HG02973 (cell line): Measurements from ENCODE around the gene GPR150.

Experiments
- ATAC-seq: cut with Tn5 transposase; IDR thresholded peaks from one replicate; pipeline ENCODE4 v1.9.1; 2021; ENCODE audit warnings: moderate library complexity; ENCODE audit not compliant: unreplicated experiment

The GPR150 gene

GRCh38 chr5:95620030-95620869, at the start of gene GPR150:
Gene GPR150, plus strand, starts transcription at chr5:95620087. Its CDS starts 189 bp downstream, at chr5:95620276.
- ATAC-seq, result peak; percentile 56

GRCh38 chr5:95572016-95572415, 47.9 kb upstream of the GPR150 start:
- no peak for ATAC-seq

GRCh38 chr5:95581576-95581975, 38.3 kb upstream of the GPR150 start:
- no peak for ATAC-seq

- ATAC-seq, result no peak
Measured at GRCh38 chr5:95583992-95584391, 35.9 kb upstream of the GPR150 start.

- ATAC-seq, result no peak
Measured at GRCh38 chr5:95590880-95591279, 29.0 kb upstream of the GPR150 start.

GRCh38 chr5:95591490-95591901, 28.4 kb upstream of the GPR150 start:
- ATAC-seq, result peak; percentile 90

GRCh38 chr5:95595289-95595931, 24.5 kb upstream of the GPR150 start:
- no peak for ATAC-seq

- ATAC-seq, result no peak
Measured at GRCh38 chr5:95599252-95599651, 20.6 kb upstream of the GPR150 start.

GRCh38 chr5:95600557-95600956, 19.3 kb upstream of the GPR150 start:
- ATAC-seq, result no peak

- ATAC-seq, result no peak
Measured at GRCh38 chr5:95605786-95606185, 14.1 kb upstream of the GPR150 start.

- no peak for ATAC-seq
Measured at GRCh38 chr5:95606419-95606818, 13.5 kb upstream of the GPR150 start.

GRCh38 chr5:95609711-95610110, 10.2 kb upstream of the GPR150 start:
- ATAC-seq, result no peak

GRCh38 chr5:95610546-95610945, 9.3 kb upstream of the GPR150 start:
- no peak for ATAC-seq

GRCh38 chr5:95611396-95611795, 8.5 kb upstream of the GPR150 start:
- no peak for ATAC-seq

- ATAC-seq, result no peak
Measured at GRCh38 chr5:95613514-95613913, 6.4 kb upstream of the GPR150 start.

GRCh38 chr5:95615164-95615467, 4.8 kb upstream of the GPR150 start:
- peak; percentile 46 for ATAC-seq

- ATAC-seq, result no peak
Measured at GRCh38 chr5:95617057-95617456, 2.8 kb upstream of the GPR150 start.

GRCh38 chr5:95619096-95619495, 791 bp upstream of the GPR150 start:
- no peak for ATAC-seq

- no peak for ATAC-seq
Measured at GRCh38 chr5:95619514-95620029, 315 bp upstream of the GPR150 start.

- ATAC-seq, result peak; percentile 44
Measured at GRCh38 chr5:95620870-95621838, 1.3 kb downstream of the GPR150 start.
